Measurements from ENCODE around the gene HOPX. TPM values are rescaled to one million over a fixed set of nuclear protein-coding genes. Genes with fewer than 3 reads are reported as not detected.

The HOPX gene
- total RNA-seq, 6 donors from 2014 or later, result 235 to 1,594 (median 506) TPM

- Histone ChIP-seq H3K4me3 (no peak overlapping the region), H3K36me3 (peaks cover 0 to 6% (median 5%) of the 10 kb centered on the region in 4 donors), H3K9me3 (no peaks in the 10 kb centered on the region), H3K27ac (peak overlapping the region in 2 of 4 donors; percentile 50 to 76), H3K27me3 (peaks cover 0 to 13% (median 8%) of the 10 kb centered on the region in 4 donors), H3K4me1 (peaks cover 20 to 35% (median 32%) of the 10 kb centered on the region in 4 donors)
- ATAC-seq (ENCODE audit: low FRiP score in 2 of 2) (no peak), DNase-seq (no peak)
- no peak for TF ChIP-seq EP300 (IDR thresholded peaks at IDR 0.05)
- TF ChIP-seq POLR2AphosphoS5 (IDR thresholded peaks at IDR 0.05), result no peak
- 47 to 60% methylated on average over 4 of the region's 4 CpGs for WGBS, 2 donors
Observed at GRCh38 chr4:56654238-56654632, 26.9 kb downstream of the HOPX start.

GRCh38 chr4:56653461-56654237, 27.4 kb downstream of the HOPX start:
- TF ChIP-seq POLR2A (IDR thresholded peaks at IDR 0.05) (no peak), POLR2AphosphoS5 (IDR thresholded peaks at IDR 0.05) (peak in 1 of 2 donors; percentile 29), EP300 (IDR thresholded peaks at IDR 0.05) (no peak), CTCF (IDR thresholded peaks at IDR 0.05) (no peak)
- H3K36me3 ChIP-seq, result peaks cover 0 to 9% (median 6%) of the 10 kb centered on the region in 4 donors
- peak overlapping the region in 2 of 4 donors; percentile 17 to 50 for H3K27ac ChIP-seq
- WGBS, 2 donors, result 22 to 59% methylated on average over 1 of the region's 1 CpG
- H3K27me3 ChIP-seq, result peaks cover 0 to 13% (median 8%) of the 10 kb centered on the region in 4 donors
- no peak overlapping the region for H3K4me3 ChIP-seq
- H3K9me3 ChIP-seq, result no peaks in the 10 kb centered on the region
- ATAC-seq (ENCODE audit: low FRiP score in 2 of 2) (no peak), DNase-seq (peak in 1 of 2 donors; percentile 36)
- H3K4me1 ChIP-seq, result peaks cover 20 to 35% (median 30%) of the 10 kb centered on the region in 4 donors

GRCh38 chr4:56652196-56652595, 28.9 kb downstream of the HOPX start:
- Histone ChIP-seq H3K4me1 (peaks cover 20 to 32% (median 30%) of the 10 kb centered on the region in 4 donors), H3K9me3 (peaks cover 0 to under 1% (median 0%) of the 10 kb centered on the region in 4 donors), H3K4me3 (no peak overlapping the region), H3K27ac (no peak overlapping the region), H3K36me3 (peaks cover 0 to 20% (median 8%) of the 10 kb centered on the region in 4 donors), H3K27me3 (peaks cover 0 to 13% (median 8%) of the 10 kb centered on the region in 4 donors)
- TF ChIP-seq POLR2A (IDR thresholded peaks at IDR 0.05) (no peak), CTCF (IDR thresholded peaks at IDR 0.05) (no peak), EP300 (IDR thresholded peaks at IDR 0.05) (no peak), POLR2AphosphoS5 (IDR thresholded peaks at IDR 0.05) (no peak)
- 90 to 98% methylated on average over 3 of the region's 3 CpGs for WGBS, 2 donors
- DNase-seq (no peak), ATAC-seq (ENCODE audit: low FRiP score in 2 of 2) (no peak)

- peaks cover 0 to 20% (median 8%) of the 10 kb centered on the region in 4 donors for H3K36me3 ChIP-seq
- peaks cover 18 to 23% (median 21%) of the 10 kb centered on the region in 4 donors for H3K4me1 ChIP-seq
- H3K9me3 ChIP-seq, result peaks cover 0 to 13% (median 0%) of the 10 kb centered on the region in 4 donors
- no peak for DNase-seq
- WGBS, 2 donors, result 86 to 100% methylated on average over 1 of the region's 1 CpG
- H3K4me3 ChIP-seq, result no peak overlapping the region
- TF ChIP-seq POLR2AphosphoS5 (IDR thresholded peaks at IDR 0.05) (no peak), EP300 (IDR thresholded peaks at IDR 0.05) (no peak), POLR2A (IDR thresholded peaks at IDR 0.05) (no peak), CTCF (IDR thresholded peaks at IDR 0.05) (no peak)
- no peak for ATAC-seq (ENCODE audit: low FRiP score in 2 of 2)
- H3K27ac ChIP-seq, result no peak overlapping the region
- H3K27me3 ChIP-seq, result peaks cover 0 to 10% (median 6%) of the 10 kb centered on the region in 4 donors
Observed at GRCh38 chr4:56651056-56651350, 30.1 kb downstream of the HOPX start.

GRCh38 chr4:56650262-56651055, 30.6 kb downstream of the HOPX start:
- TF ChIP-seq CTCF (IDR thresholded peaks at IDR 0.05) (no peak), EP300 (IDR thresholded peaks at IDR 0.05) (no peak), POLR2AphosphoS5 (IDR thresholded peaks at IDR 0.05) (no peak), POLR2A (IDR thresholded peaks at IDR 0.05) (no peak)
- Histone ChIP-seq H3K36me3 (peaks cover 0 to 20% (median 8%) of the 10 kb centered on the region in 4 donors), H3K4me3 (no peak overlapping the region), H3K9me3 (peaks cover 0 to 13% (median 0%) of the 10 kb centered on the region in 4 donors), H3K4me1 (peaks cover 15 to 18% (median 16%) of the 10 kb centered on the region in 4 donors), H3K27ac (peak overlapping the region in 1 of 4 donors; percentile 34), H3K27me3 (peaks cover 0 to 5% (median 2%) of the 10 kb centered on the region in 4 donors)
- no peak for DNase-seq
- WGBS, 2 donors, result 66 to 77% methylated on average over 6 of the region's 6 CpGs
- no peak for ATAC-seq (ENCODE audit: low FRiP score in 2 of 2)
